Medulla oblongata (tissue), 1 donor: ENCODE measurements around the gene LENG1.
"Not testable (repeated sequence)": the region's sequence is repeated elsewhere in the genome, so short reads cannot be mapped to it uniquely, and the experiment has no call there.

ENCODE experiments used
- DNase-seq: peaks from one replicate; pipeline ENCODE4 v3.0.0-alpha.2; 2015; ENCODE audit errors: extremely low spot score

Gene LENG1

DNA sequence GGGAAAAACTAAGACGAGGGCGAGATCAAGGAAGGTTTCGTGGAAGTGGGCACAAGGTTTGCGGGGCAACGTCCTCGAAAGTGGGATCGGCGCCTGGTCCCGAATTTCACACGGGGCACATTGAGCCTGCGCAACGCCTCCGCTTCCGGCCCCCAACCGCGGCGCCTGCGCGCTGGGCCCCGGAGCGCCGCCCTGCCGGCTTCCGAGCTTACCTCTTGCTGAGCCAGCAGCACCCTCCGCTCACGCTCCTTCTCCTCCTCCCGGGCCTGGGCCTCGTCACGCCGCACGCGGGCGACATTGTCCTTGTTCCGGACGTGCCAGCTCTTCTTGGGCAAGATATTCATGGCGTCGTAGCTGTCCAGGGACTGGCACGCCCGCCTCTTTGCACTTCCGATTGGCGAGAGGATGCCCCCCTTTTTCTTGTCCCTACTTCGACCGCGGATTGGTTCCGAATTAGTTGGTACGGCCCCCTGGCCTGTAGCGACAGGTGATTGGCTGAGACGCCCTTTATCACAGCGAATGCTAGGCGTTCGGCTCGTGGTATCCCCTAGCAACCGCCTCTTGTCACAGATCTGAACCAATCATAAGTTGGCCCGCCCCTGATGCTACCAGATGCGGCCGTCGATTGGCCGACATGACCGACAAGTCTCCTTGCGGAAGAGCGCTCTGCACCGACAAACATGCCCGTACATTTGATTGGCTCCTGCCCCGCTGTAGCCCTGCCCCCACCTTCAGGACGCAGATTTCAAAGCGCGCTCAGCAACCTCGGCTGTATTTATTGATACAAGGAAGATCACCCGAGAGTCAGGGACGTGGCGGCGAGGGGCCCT, at the start of gene LENG1:
LENG1 (minus strand) TSS at position 370 of the 830 bp plus-strand sequence; CDS start at position 344, 26 bp downstream.
- DNase-seq: peak; percentile 100

DNA sequence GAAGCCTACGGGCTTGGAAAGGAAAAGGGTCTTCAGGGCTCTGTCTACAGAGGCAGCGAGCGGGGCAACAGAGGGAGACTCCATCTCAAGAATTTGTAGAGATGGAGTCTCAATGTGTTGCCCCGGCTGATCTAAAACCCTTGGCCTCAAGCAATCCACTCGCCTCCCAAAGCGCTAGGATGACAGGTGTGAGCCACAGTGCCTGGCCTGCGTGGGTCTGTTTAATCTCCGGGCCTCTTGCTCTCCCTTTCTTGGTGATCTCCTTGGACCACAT, 49.2 kb upstream of the LENG1 start:
- DNase-seq: no peak

DNA sequence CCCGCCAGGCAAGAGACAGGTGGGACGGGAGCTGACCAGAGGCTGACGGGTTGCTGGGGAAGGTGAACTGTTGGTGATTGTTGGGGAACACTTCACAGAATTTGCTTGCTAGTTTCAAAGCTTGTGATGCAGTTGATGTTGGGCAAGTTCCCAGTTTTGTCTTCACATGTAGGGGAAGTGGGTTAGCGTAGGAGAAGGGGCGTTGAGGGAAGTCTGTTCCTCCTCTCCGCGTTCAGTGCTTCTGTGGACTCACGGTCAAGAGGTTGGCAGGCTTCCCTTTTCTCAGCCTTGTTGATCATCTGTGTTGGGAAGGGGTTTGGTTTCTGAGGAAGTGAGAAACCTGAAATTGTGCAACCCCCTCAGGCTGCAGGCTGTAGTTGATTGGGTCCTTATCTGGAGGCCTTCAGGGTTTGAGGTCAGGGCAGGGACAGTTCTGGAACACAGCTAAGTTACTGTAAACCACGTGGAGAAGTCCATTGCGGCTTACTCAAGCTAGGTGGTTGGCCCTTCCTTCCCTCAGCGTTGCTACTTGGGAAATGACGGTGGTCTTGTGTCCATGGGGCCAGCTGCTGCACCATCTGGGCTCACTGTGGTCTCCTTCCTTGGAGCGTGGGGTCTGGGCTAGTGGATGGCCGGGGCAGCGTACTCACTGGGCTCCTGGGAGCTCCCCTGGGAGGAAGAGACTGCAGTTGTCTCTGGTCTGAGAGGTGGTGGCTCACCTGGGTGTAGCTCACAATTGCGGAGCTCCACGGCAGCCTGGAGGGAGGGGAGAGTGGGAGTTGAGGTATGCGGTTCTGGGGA, 48.7 kb upstream of the LENG1 start:
- peak; percentile 93 for DNase-seq

- no peak for DNase-seq
These were observed 48.1 kb upstream of the LENG1 start for GRCh38 chr19:54207676-54207982.

- not testable (repeated sequence) for DNase-seq
These were observed 47.7 kb upstream of the LENG1 start for GRCh38 chr19:54207193-54207592.

DNA sequence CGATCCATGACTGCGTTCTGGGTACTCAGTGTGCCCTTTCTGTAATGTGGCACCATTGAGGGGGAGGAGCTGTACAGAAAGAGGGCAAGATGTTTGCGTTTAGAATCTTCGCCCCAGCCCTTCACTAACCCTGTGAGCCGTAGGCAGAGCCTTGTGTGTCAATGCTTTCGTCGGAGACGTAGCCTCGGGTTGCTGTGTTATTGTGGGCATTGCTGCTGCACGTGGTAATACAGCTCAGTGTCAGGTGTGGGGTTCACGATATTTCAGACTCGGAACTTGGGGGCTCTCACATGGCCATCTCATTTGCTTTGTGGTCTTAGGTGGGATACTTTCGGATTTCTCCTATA, 47.3 kb upstream of the LENG1 start:
- no peak for DNase-seq

GRCh38 chr19:54206030-54206830, 46.7 kb upstream of the LENG1 start:
- no peak for DNase-seq

- DNase-seq: no peak
These were observed 45.4 kb upstream of the LENG1 start for GRCh38 chr19:54204767-54205468.

GRCh38 chr19:54203151-54203611, 43.7 kb upstream of the LENG1 start:
- DNase-seq: no peak

DNA sequence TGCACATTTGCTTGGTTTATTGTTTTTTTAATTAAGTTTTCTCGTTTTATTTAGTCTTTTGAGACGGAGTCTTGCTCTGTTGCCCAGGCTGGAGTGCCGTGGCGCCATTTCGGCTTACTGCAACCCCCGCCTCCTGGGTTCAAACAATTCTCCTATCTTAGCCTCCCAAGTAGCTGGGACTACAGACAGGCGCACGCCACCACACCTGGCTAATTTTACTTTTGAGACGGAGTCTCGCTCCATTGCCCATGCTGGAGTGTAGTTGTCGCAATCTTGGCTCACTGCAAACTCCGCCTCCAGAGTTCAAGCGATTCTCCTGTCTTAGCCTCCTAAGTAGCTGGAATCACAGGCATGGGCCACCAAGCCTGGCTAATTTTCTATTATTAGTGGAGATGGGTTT, 42.5 kb upstream of the LENG1 start:
- DNase-seq: no peak

- no peak for DNase-seq
These were observed 41.7 kb upstream of the LENG1 start for GRCh38 chr19:54201172-54201701.

GRCh38 chr19:54199401-54199800, 39.9 kb upstream of the LENG1 start:
- no peak for DNase-seq

DNA sequence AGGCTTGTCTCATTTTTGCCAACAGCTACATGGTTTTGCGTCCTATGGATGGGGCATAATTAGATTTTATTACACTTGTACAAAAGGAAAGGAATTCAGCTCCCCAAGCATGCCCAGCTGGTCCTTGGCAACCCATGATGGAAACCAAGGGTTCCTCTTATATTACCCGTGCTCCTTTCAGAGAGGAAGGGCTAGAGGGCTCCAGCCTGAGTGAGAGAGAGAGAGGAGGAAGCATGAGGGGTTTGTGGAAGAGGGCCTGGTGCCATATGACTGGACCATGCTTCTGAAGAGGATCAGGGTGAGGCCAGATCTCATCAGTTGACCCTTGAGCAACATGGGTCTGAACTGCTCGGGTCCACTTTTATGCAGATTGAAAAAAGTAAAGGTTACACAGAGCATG, 37.6 kb upstream of the LENG1 start:
- no peak for DNase-seq

- no peak for DNase-seq
These were observed 37.0 kb upstream of the LENG1 start for GRCh38 chr19:54196536-54196935.

DNA sequence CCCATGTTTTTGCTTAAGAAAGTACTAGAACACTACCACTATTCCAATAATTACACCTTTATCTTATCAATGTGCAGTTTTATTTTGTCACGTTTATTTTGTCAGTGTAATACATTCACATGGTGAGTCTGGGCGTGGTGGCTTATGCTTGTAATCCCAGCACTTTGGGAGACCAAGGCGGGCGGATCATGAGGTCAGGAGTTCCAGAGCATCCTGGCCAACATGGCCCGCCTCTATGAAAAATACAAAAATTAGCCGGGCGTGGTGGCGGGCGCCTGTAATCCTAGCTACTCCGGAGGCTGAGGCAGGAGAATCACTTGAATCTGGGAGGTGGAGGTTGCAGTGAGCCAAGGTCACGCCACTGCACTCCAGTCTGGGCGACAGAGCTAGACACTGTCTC, 34.9 kb upstream of the LENG1 start:
- not testable (repeated sequence) for DNase-seq

DNA sequence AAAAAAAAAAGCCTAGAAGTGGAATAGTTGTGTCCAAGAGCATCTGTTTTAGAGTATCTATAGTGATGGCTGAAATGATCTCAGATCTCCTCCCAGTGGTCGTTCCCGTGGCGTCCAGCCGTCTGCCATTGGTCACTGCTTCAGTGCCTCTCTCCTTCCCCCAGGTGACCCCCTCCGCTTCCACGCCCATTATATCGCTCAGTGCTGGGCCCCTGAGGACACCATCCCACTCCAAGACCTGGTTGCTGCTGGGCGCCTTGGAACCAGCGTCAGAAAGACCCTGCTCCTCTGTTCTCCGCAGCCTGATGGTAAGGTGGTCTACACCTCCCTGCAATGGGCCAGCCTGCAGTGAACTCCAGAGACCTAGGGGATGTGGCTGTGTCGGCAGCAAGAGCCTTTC, 33.5 kb upstream of the LENG1 start:
- DNase-seq: no peak

DNA sequence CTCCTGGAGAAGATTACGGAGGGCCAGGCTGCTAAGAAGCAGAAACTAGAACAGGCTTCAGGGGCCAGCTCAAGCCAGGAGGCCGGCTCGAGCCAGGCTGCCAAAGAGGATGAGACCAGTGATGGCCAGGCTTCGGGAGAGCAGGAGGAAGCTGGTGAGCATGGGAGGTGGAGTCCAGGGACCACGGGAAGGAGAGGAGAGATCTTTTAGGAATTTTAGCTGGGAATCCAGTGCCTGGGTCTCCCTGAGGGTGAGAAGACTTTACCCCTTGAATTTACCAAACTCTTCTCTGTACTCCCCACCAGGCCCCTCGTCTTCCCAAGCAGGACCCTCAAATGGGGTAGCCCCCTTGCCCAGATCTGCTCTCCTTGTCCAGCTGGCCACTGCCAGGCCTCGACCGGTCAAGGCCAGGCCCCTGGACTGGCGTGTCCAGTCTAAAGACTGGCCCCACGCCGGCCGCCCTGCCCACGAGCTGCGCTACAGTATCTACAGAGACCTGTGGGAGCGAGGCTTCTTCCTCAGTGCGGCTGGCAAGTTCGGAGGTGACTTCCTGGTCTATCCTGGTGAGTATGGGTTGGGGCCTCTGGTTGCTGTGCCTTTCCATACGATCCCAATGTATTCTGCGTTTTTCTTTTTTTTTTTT, 32.4 kb upstream of the LENG1 start:
- no peak for DNase-seq

DNA sequence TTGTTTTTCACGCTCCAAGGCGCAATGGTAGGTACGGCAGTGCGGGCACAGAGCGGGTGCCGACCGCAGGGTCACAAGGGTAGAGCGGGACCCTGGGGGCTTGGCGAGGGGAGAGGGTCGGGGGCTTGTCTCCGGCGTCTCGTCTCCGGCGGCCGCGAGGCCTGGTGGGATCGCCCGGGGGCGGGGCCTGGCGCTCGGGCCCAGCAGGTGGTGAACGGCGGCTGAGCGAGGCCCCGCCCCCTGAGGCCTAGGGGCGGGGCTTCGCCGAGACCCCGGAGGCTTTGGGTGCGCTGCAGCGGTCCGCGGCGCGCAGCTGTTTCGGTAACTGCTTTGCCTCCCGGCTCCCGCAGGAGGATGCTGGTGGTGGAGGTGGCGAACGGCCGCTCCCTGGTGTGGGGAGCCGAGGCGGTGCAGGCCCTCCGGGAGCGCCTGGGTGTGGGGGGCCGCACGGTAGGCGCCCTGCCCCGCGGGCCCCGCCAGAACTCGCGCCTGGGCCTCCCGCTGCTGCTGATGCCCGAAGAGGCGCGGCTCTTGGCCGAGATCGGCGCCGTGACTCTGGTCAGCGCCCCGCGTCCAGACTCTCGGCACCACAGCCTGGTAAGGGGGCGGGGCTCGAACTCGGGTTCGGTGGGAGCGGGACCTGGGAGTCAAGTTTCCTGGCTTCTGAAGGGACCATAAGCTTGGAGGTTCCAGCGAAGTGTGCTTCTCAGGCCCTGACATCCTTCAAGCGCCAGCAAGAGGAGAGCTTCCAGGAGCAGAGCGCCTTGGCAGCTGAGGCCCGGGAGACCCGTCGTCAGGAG, 31.7 kb upstream of the LENG1 start, which contains the start of gene TSEN34:
TSEN34 (plus strand) TSS at position 298 of the 800 bp plus-strand sequence; CDS start at position 355, 57 bp downstream.
- peak; percentile 91 for DNase-seq

- peak; percentile 100 for DNase-seq
These were observed 31.0 kb upstream of the LENG1 start for GRCh38 chr19:54190503-54191010.
